Esophagus muscularis mucosa (tissue), 4 donors: Measurements from ENCODE around the gene SNX14. TPM values are rescaled to one million over a fixed set of nuclear protein-coding genes. Genes with fewer than 3 reads are reported as not detected.
A peak's percentile ranks its signal among the peaks of the same experiment; 100 is the strongest.
"Not testable (repeated sequence)": the region's sequence is repeated elsewhere in the genome, so short reads cannot be mapped to it uniquely, and the experiment has no call there.

Experiments
- DNase-seq: peaks from one replicate; pipeline ENCODE4 v3.0.0-alpha.2; 2017; ENCODE audit errors: extremely low spot score
- H3K27ac ChIP-seq, 4 donors: fragments of 200-600 bp; sonication (generic); replicated peaks in 1 of 4; 1 replicate in 3 of 4; 2 replicates in 1 of 4; pipeline ENCODE4 v1.5.1; 2016 to 2019; ENCODE audit warnings: mild to moderate bottlenecking in 1 of 4
- H3K27me3 ChIP-seq, 4 donors: fragments of 200-600 bp; sonication (generic); one replicate each; pipeline versions ENCODE4 v1.5.1 to v1.6.0; 2016 to 2019
- H3K36me3 ChIP-seq, 4 donors: fragments of 200-600 bp; sonication (generic); one replicate each; pipeline ENCODE4 v1.5.1; 2016 to 2019
- H3K4me1 ChIP-seq, 4 donors: fragments of 200-600 bp; sonication (generic); one replicate each; pipeline ENCODE4 v1.5.1; 2016 to 2019
- H3K4me3 ChIP-seq, 4 donors: fragments of 200-600 bp; sonication (generic); 1 replicate in 2 of 4; 2 replicates in 2 of 4; pipeline ENCODE4 v1.5.1; 2016 to 2019; ENCODE audit warnings: mild to moderate bottlenecking in 4 of 4, moderate library complexity in 1 of 4
- H3K9me3 ChIP-seq, 4 donors: fragments of 200-600 bp; sonication (generic); 1 replicate in 3 of 4; 2 replicates in 1 of 4; pipeline ENCODE4 v1.5.1; 2016 to 2019
- CTCF ChIP-seq, 3 experiments: fragments of 200-600 bp in 2 of 3; fragments of 450-650 bp in 1 of 3; sonication (generic) in 2 of 3; IDR thresholded peaks; one replicate each; pipeline ENCODE4 v1.5.1; 2017 to 2019; ENCODE audit warnings: antibody characterized with exemption in 3 of 3, mild to moderate bottlenecking in 2 of 3, moderate library complexity in 1 of 3
- EP300 ChIP-seq: sonication (generic); formaldehyde crosslinking; IDR thresholded peaks from one replicate; pipeline ENCODE4 v1.6.1; 2017; ENCODE audit warnings: antibody characterized with exemption
- POLR2A ChIP-seq: fragments of 450-650 bp; IDR thresholded peaks from one replicate; pipeline ENCODE4 v1.6.1; 2017; ENCODE audit warnings: antibody characterized with exemption, moderate library complexity, mild to moderate bottlenecking, low read depth
- POLR2AphosphoS5 ChIP-seq, 2 donors: sonication (generic); formaldehyde crosslinking; IDR thresholded peaks; one replicate each; pipeline ENCODE4 v1.6.1; 2017; ENCODE audit warnings: antibody characterized with exemption in 2 of 2
- WGBS: methylation state at CpG from one replicate; pipeline ENCODE4 v1.1.5; 2018; 5-methylcytosine and 5-hydroxymethylcytosine counted together
- intact Hi-C: fragments of 100-400 bp; cut with DNase I; formaldehyde crosslinking; loops from one replicate; pipeline ENCODE4 v1.15.1; 2023
- total RNA-seq, 4 donors: library from RNA; depleted of rRNA; stranded (reverse); fragments of >200 nt; gene quantifications; one replicate each; pipeline versions ENCODE4 v1.1.0 to v1.2.1, GENCODE V29; 2016

SNX14 gene
- total RNA-seq, 4 donors from 2014 or later: 39.6 to 60.6 (median 41.5) TPM

GRCh38 chr6:85641522-85641896 is 47.9 kb upstream of the SNX14 start:
- Histone ChIP-seq H3K27me3 (no peaks in the 10 kb centered on the region), H3K4me1 (peaks cover 40 to 65% (median 62%) of the 10 kb centered on the region in 4 donors), H3K4me3 (peak overlapping the region; percentile 83 to 100 (median 92)), H3K36me3 (peaks cover 7 to 40% (median 19%) of the 10 kb centered on the region in 4 donors), H3K27ac (peak overlapping the region; percentile 95 to 100 (median 98)), H3K9me3 (no peaks in the 10 kb centered on the region)
- WGBS: 0% methylated on average over 14 of the region's 14 CpGs
- TF ChIP-seq POLR2AphosphoS5 (IDR thresholded peaks at IDR 0.05) (no peak), EP300 (no peak), CTCF (IDR thresholded peaks at IDR 0.05) (no peak), POLR2A (no peak)
- intact Hi-C loops: no loop called here
- DNase-seq: no peak

DNA sequence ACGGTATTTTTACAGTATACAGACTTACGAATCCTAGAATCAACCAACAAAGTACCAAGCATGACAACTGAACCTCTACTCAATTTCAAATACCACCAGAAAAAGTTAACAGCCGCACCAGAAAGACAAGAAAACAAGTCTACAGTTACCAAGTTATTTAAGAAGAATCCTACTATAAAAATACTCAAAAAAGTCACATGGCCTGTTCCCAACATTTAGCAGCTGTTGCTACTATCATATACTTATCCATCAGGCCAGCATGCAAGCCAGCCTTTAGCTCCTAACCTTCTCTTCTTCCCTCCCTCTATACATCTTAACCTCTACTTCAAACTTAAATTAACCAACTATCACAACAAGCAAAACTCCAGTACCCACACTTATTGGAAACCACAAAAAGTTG is 47.2 kb upstream of the SNX14 start:
- peaks cover 40 to 67% (median 65%) of the 10 kb centered on the region in 4 donors for H3K4me1 ChIP-seq
- TF ChIP-seq CTCF (IDR thresholded peaks at IDR 0.05): no peak
- TF ChIP-seq POLR2A: no peak
- no peak for TF ChIP-seq POLR2AphosphoS5 (IDR thresholded peaks at IDR 0.05)
- TF ChIP-seq EP300: no peak
- peak overlapping the region; percentile 83 to 100 (median 92) for H3K4me3 ChIP-seq
- H3K27me3 ChIP-seq: no peaks in the 10 kb centered on the region
- H3K27ac ChIP-seq: peak overlapping the region in 1 of 4 donors; percentile 98
- intact Hi-C loops: no loop called here
- H3K36me3 ChIP-seq: peaks cover 13 to 47% (median 25%) of the 10 kb centered on the region in 4 donors
- no peaks in the 10 kb centered on the region for H3K9me3 ChIP-seq
- 24% methylated on average over 3 of the region's 3 CpGs for WGBS
- DNase-seq: no peak

DNA sequence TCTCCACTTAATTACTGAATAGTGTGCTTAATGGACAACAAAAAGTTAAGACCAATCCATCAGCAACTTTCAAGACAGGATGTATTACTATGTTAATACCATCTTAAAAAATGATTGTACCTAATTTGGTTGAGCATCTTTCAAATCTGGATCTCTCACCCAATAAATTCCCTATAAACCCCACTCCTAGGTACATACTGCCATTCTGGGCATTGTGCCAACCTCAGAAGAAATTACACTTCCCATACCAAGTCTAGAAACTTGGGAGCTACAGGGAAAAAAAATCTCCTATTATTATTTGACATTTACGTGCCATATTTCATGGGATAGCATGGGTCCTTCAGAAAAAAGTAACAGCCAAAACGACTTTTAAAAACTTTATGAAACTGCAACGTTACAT is 43.9 kb upstream of the SNX14 start:
- Histone ChIP-seq H3K27me3 (no peaks in the 10 kb centered on the region), H3K4me1 (peaks cover 32 to 66% (median 65%) of the 10 kb centered on the region in 4 donors), H3K4me3 (no peak overlapping the region), H3K36me3 (peaks cover 28 to 79% (median 54%) of the 10 kb centered on the region in 4 donors), H3K9me3 (no peaks in the 10 kb centered on the region), H3K27ac (no peak overlapping the region)
- intact Hi-C loops: no loop called here
- TF ChIP-seq POLR2A: no peak
- no peak for DNase-seq
- 58% methylated on average over 3 of the region's 3 CpGs for WGBS

DNA sequence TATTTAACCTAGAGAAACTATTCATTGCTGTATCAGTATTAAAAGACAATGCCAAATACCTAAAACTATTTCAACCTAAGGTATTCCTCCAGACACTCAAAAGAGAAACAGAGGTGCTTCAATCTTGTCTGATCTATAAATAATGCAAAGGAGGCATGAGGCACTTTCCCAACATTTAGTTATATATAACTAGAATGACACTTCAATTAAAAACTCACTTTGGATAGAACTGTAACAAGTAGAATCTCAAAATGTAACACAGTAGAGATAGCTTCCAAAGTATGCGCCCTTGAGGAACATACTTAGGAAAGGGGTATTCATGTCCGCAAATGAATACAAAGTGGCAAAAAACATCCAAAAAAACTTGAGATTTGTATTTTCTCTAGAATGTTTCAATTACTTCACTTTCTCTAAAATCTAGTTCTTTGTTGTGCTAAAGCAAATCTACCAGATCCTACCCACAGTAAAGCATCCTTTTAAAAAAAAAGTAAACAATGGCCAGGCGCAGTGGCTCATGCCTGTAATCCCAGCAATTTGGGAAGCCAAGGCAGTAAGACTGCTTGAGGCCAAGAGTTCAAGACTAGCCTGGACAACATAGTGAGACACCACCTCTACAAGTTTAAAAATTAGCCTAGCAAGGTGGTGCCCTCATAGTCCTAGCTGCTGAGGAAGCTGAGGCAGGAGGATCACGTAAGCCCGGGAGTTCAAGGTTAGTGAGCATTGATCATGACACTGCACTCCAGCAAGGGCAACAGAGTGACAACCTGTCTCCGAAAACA is 38.7 kb upstream of the SNX14 start:
- Histone ChIP-seq H3K27ac (no peak overlapping the region), H3K4me3 (no peak overlapping the region), H3K36me3 (peaks cover 44 to 96% (median 82%) of the 10 kb centered on the region in 4 donors), H3K27me3 (no peaks in the 10 kb centered on the region), H3K4me1 (peaks cover 21 to 63% (median 55%) of the 10 kb centered on the region in 4 donors), H3K9me3 (no peaks in the 10 kb centered on the region)
- no peak for DNase-seq
- intact Hi-C loops: no loop called here
- TF ChIP-seq EP300: no peak
- TF ChIP-seq CTCF (IDR thresholded peaks at IDR 0.05): no peak
- TF ChIP-seq POLR2A: no peak
- no peak for TF ChIP-seq POLR2AphosphoS5 (IDR thresholded peaks at IDR 0.05)
- WGBS: 97% methylated on average over 6 of the region's 6 CpGs

GRCh38 chr6:85631117-85631516 is 37.5 kb upstream of the SNX14 start:
- H3K27ac ChIP-seq, intact Hi-C loops, H3K9me3 ChIP-seq, H3K27me3 ChIP-seq, DNase-seq, H3K4me3 ChIP-seq: not testable (repeated sequence)
- Histone ChIP-seq H3K36me3 (peaks cover 44 to 96% (median 79%) of the 10 kb centered on the region in 4 donors), H3K4me1 (peaks cover 21 to 56% (median 47%) of the 10 kb centered on the region in 4 donors)
- 97% methylated on average over 5 of the region's 5 CpGs for WGBS
